Suprapubic skin (tissue), 4 donors: ENCODE data around the gene DEXI.

Experiments
- CTCF ChIP-seq, 2 donors: fragments of 200-600 bp in 1 of 2; fragments of 450-650 bp in 1 of 2; sonication (generic) in 1 of 2; IDR thresholded peaks; one replicate each; pipeline ENCODE4 v1.5.1; 2016 to 2019; ENCODE audit warnings: antibody characterized with exemption in 2 of 2, mild to moderate bottlenecking in 1 of 2, moderate library complexity in 1 of 2
- EP300 ChIP-seq: sonication (generic); formaldehyde crosslinking; IDR thresholded peaks from one replicate; pipeline ENCODE4 v1.6.1; 2017; ENCODE audit warnings: antibody characterized with exemption
- POLR2A ChIP-seq, 2 donors: fragments of 450-650 bp; IDR thresholded peaks; one replicate each; pipeline ENCODE4 v1.6.1; 2017; ENCODE audit warnings: antibody characterized with exemption in 2 of 2, mild to moderate bottlenecking in 2 of 2, moderate library complexity in 2 of 2
- POLR2AphosphoS5 ChIP-seq, 3 donors: sonication (generic); formaldehyde crosslinking; IDR thresholded peaks; one replicate each; pipeline ENCODE4 v1.6.1; 2017; ENCODE audit warnings: antibody characterized with exemption in 3 of 3

- TF ChIP-seq CTCF (IDR thresholded peaks at IDR 0.05) (no peak), POLR2A (IDR thresholded peaks at IDR 0.05) (no peak), EP300 (no peak), POLR2AphosphoS5 (IDR thresholded peaks at IDR 0.05) (no peak)
Observed at GRCh38 chr16:10926094-10926493, 16.2 kb downstream of the DEXI start.
